Mucosa of descending colon (tissue), 3 donors: ENCODE data around the gene CUL4B. TPM values are rescaled to one million over a fixed set of nuclear protein-coding genes. Genes with fewer than 3 reads are reported as not detected.
A peak's percentile ranks its signal among the peaks of the same experiment; 100 is the strongest.
"Not testable (repeated sequence)": the region's sequence is repeated elsewhere in the genome, so short reads cannot be mapped to it uniquely, and the experiment has no call there.

Source experiments
- ATAC-seq: fragments of 200-7000 bp; cut with Tn5 transposase; one replicate; pipeline ENCODE4 v1.9.1; 2020; ENCODE audit warnings: mild to moderate bottlenecking, moderate library complexity
- DNase-seq, 3 donors: peaks; one replicate each; pipeline ENCODE4 v3.0.0-alpha.2; 2020
- H3K36me3 ChIP-seq: fragments of 200-600 bp; one replicate; pipeline ENCODE4 v1.8.0; 2021; ENCODE audit warnings: low read depth, mild to moderate bottlenecking
- H3K4me1 ChIP-seq: fragments of 200-600 bp; one replicate; pipeline ENCODE4 v1.8.0; 2021; ENCODE audit warnings: low read depth, mild to moderate bottlenecking
- H3K4me3 ChIP-seq: fragments of 200-600 bp; one replicate; pipeline ENCODE4 v1.8.0; 2021; ENCODE audit warnings: mild to moderate bottlenecking
- H3K9me3 ChIP-seq: fragments of 200-600 bp; one replicate; pipeline ENCODE4 v1.8.0; 2021; ENCODE audit warnings: mild to moderate bottlenecking
- intact Hi-C, 2 donors: fragments of 100-400 bp; cut with DNase I in 1 of 2; cut with micrococcal nuclease in 1 of 2; formaldehyde crosslinking; loops; one replicate each; pipeline versions ENCODE4 v1.11.0 to v1.11.1; 2022; cut with DNase I, micrococcal nuclease
- total RNA-seq, 3 donors: library from RNA; stranded (reverse); fragmentation: NEBNext Ultra II Directional in 2 of 3; extraction: Animal tissue kit (Norgen Biotek cat#: 25700) in 2 of 3; gene quantifications; one replicate each; pipeline versions ENCODE4 v1.2.1 to v1.2.4, GENCODE V29; 2021 to 2023
- TF ChIP-seq, protein P1 (sequence below): fragments of 200-600 bp; IDR thresholded peaks from one replicate; pipeline ENCODE4 v1.8.0; 2022; ENCODE audit warnings: antibody characterized with exemption, mild to moderate bottlenecking
- donor health status: DM: no; HTN: no; CAD: no; lungs with moderate emphysema.
- donor health status: DM: no; HTN: no; CAD: no.
- donor health status: DM: no; HTN: yes; CAD: no.

The CUL4B gene
- total RNA-seq, 3 donors from 2014 or later: 27.4 to 47.1 (median 34.1) TPM

- intact Hi-C loops: no loop called here
- no peaks in the 10 kb centered on the region for H3K4me1 ChIP-seq
- DNase-seq (peak in 1 of 3 donors; percentile 45), ATAC-seq (peak; percentile 76)
- H3K4me3 ChIP-seq: no peak overlapping the region
- H3K9me3 ChIP-seq: no peaks in the 10 kb centered on the region
- TF ChIP-seq, protein P1, sequence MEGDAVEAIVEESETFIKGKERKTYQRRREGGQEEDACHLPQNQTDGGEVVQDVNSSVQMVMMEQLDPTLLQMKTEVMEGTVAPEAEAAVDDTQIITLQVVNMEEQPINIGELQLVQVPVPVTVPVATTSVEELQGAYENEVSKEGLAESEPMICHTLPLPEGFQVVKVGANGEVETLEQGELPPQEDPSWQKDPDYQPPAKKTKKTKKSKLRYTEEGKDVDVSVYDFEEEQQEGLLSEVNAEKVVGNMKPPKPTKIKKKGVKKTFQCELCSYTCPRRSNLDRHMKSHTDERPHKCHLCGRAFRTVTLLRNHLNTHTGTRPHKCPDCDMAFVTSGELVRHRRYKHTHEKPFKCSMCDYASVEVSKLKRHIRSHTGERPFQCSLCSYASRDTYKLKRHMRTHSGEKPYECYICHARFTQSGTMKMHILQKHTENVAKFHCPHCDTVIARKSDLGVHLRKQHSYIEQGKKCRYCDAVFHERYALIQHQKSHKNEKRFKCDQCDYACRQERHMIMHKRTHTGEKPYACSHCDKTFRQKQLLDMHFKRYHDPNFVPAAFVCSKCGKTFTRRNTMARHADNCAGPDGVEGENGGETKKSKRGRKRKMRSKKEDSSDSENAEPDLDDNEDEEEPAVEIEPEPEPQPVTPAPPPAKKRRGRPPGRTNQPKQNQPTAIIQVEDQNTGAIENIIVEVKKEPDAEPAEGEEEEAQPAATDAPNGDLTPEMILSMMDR: no peak
- no peaks in the 10 kb centered on the region for H3K36me3 ChIP-seq
Observed at GRCh38 chrX:120512627-120513026, 48.1 kb downstream of the CUL4B start.

- intact Hi-C loops: no loop called here
- Histone ChIP-seq H3K9me3 (no peaks in the 10 kb centered on the region), H3K4me3 (no peak overlapping the region), H3K36me3 (no peaks in the 10 kb centered on the region), H3K4me1 (no peaks in the 10 kb centered on the region)
- TF ChIP-seq, protein P1: no peak
- ATAC-seq (peak; percentile 16), DNase-seq (no peak)
Observed at GRCh38 chrX:120512222-120512621, 48.5 kb downstream of the CUL4B start.

DNA sequence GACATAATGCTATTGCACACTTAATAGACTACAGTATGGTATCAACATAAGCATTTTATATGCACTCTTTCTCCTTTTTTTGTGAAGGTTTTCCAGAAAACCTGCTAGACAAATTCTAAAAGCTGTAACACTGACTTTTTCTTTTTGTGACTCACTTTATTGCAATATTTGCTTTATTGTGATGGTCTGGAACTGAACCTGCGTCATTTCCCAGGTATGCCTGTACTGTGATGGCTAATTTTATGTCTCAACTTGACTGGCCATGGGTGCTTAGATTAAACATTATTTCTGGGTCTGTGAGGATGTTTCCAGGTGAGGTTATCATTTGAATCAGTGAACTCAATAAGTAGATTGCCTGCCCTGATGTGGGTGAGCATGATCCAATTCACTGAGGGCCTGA is 56.2 kb downstream of the CUL4B start:
- TF ChIP-seq, protein P1: no peak
- Histone ChIP-seq H3K4me1 (no peaks in the 10 kb centered on the region), H3K4me3 (no peak overlapping the region), H3K9me3 (no peaks in the 10 kb centered on the region), H3K36me3 (no peaks in the 10 kb centered on the region)
- DNase-seq (no peak), ATAC-seq (no peak)
- intact Hi-C loops: no loop called here

DNA sequence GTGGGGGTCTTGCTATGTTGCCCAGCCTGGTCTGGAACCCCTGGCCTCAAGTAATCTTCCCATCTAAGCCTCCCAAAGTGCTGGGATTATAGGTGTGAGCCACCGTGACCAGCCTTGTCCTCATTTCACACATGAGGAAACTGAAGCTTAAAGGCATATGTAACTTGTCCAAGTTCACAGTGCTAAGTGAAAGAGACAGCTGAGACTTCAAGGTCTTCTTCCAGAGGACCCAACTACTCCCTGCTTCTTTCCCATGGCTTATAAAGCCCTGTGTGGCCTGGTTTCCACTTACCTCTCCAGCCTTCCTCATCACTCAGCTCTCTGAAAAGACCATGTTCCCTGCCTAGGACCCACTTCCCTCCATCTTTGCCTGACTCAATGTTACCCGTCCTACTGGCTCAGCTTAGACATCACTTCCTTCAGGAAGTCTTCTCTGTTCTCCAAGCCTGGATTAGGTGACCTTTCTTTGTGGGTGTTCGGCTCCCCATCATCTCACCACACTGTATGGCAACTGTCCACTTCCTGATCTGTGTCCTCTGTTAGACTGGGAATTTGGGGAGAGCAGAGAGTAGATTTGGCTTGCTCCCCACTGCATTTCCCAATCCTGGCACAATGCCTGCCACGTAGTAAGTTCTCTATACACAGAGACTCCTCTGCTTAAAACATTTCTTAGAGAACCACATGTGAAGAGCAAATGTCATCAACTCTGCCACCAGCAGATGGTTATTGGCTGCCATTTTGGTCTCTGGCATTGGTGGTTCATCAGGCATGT is 61.3 kb downstream of the CUL4B start:
- TF ChIP-seq, protein P1: no peak
- intact Hi-C loops: loop anchor here in 1 of 2 donors (5.0 kb wide), 1 partner anchor 163 kb away; no protein-coding TSS in a partner anchor
- ATAC-seq: no peak

GRCh38 chrX:120490119-120490518 is 70.6 kb downstream of the CUL4B start:
- H3K4me1 ChIP-seq, H3K4me3 ChIP-seq, DNase-seq, intact Hi-C loops, H3K9me3 ChIP-seq, ATAC-seq, H3K36me3 ChIP-seq: not testable (repeated sequence)

More for the DNA sequence above, 61.3 kb downstream of the CUL4B start:
- Histone ChIP-seq H3K4me1 (no peaks in the 10 kb centered on the region), H3K36me3 (no peaks in the 10 kb centered on the region), H3K9me3 (no peaks in the 10 kb centered on the region), H3K4me3 (no peak overlapping the region)
- no peak for DNase-seq

DNA sequence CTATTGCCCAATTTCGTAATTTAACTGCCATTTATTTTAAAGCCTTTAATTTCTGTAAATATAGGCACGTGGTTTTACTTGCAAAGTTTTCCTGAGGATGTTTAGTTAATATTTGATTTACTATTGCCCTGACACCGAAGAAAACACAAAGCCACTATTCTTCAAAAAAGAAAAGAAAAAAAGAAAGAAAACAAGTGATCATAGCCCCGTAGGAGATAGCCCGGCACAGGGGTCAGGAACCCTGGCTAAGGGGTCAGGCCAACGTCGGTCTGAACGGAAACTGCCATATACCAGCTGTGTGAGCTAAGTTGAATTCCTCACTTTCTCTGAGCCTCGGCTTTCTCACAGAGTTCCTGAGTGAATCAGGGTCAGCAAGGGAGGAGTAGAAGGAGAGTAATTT is 74.0 kb downstream of the CUL4B start:
- no peak for ATAC-seq
- intact Hi-C loops: no loop called here

More for the DNA sequence above, 74.0 kb downstream of the CUL4B start:
- Histone ChIP-seq H3K36me3 (no peaks in the 10 kb centered on the region), H3K4me3 (no peak overlapping the region), H3K9me3 (no peaks in the 10 kb centered on the region), H3K4me1 (no peaks in the 10 kb centered on the region)
- DNase-seq: no peak
- TF ChIP-seq, protein P1: no peak
